CD14-positive monocyte (primary cell): ENCODE data around the gene CALB2. TPM values are rescaled to one million over a fixed set of nuclear protein-coding genes. Genes with fewer than 3 reads are reported as not detected.

Experiments used
- DNase-seq, 3 donors: peaks; one replicate each; pipeline ENCODE4 v3.0.0-alpha.2; 2011 to 2022
- H2AFZ ChIP-seq: 2 replicates; pipeline ENCODE4 v1.6.0; 2012; ENCODE audit warnings: mild to moderate bottlenecking, low read depth, low read length, inconsistent platforms; ENCODE audit not compliant: insufficient read depth, poor library complexity, severe bottlenecking
- H3K27ac ChIP-seq, 2 donors: 1 replicate in 1 of 2; 2 replicates in 1 of 2; pipeline ENCODE4 v1.5.1; 2012 to 2013; ENCODE audit warnings: low read length in 2 of 2, control low read depth in 1 of 2, inconsistent platforms in 1 of 2, low read depth in 1 of 2, mild to moderate bottlenecking in 1 of 2
- H3K27me3 ChIP-seq, 2 donors: one replicate each; pipeline versions ENCODE4 v1.6.0 to v1.6.1; 2011 to 2013; ENCODE audit warnings: low read length in 2 of 2; ENCODE audit not compliant: control insufficient read depth in 2 of 2, insufficient read depth in 2 of 2
- H3K36me3 ChIP-seq, 2 donors: replicated peaks in 1 of 2; 1 replicate in 1 of 2; 2 replicates in 1 of 2; pipeline versions ENCODE4 v1.5.1 to v1.6.1; 2012 to 2013; ENCODE audit warnings: low read length in 2 of 2, control low read depth in 1 of 2, inconsistent platforms in 1 of 2, mild to moderate bottlenecking in 1 of 2; ENCODE audit not compliant: insufficient read depth in 2 of 2, control insufficient read depth in 1 of 2
- H3K4me1 ChIP-seq, 2 donors: 1 replicate in 1 of 2; 2 replicates in 1 of 2; pipeline versions ENCODE4 v1.5.1 to v1.6.1; 2012 to 2013; ENCODE audit warnings: low read length in 2 of 2, control low read depth in 1 of 2, inconsistent platforms in 1 of 2, mild to moderate bottlenecking in 1 of 2, moderate library complexity in 1 of 2; ENCODE audit not compliant: insufficient read depth in 2 of 2, control insufficient read depth in 1 of 2
- H3K4me2 ChIP-seq: replicated peaks from 2 replicates; pipeline ENCODE3; 2012; ENCODE audit warnings: low read length, moderate library complexity, mild to moderate bottlenecking; ENCODE audit not compliant: poor library complexity, severe bottlenecking; ENCODE audit errors: extremely low read depth
- H3K4me3 ChIP-seq, 3 experiments: fragments of 200-600 bp in 1 of 3; sonication (generic) in 1 of 3; replicated peaks in 1 of 3; 1 replicate in 2 of 3; 2 replicates in 1 of 3; pipeline ENCODE4 v1.5.1; 2011 to 2013; ENCODE audit warnings: low read length in 3 of 3, mild to moderate bottlenecking in 3 of 3, control low read depth in 2 of 3, low read depth in 2 of 3, inconsistent platforms in 1 of 3, moderate library complexity in 1 of 3
- H3K79me2 ChIP-seq: 2 replicates; pipeline ENCODE4 v1.6.0; 2012; ENCODE audit warnings: mild to moderate bottlenecking, control low read depth, inconsistent platforms, low read length, moderate library complexity; ENCODE audit not compliant: insufficient read depth
- H3K9ac ChIP-seq: 2 replicates; pipeline ENCODE4 v1.6.0; 2017; ENCODE audit warnings: low read length, mild to moderate bottlenecking; ENCODE audit not compliant: insufficient read depth, poor library complexity, severe bottlenecking
- H3K9me3 ChIP-seq, 2 donors: replicated peaks in 1 of 2; 1 replicate in 1 of 2; 2 replicates in 1 of 2; pipeline versions ENCODE4 v1.5.1 to v1.6.1; 2012 to 2013; ENCODE audit warnings: low read length in 2 of 2, control low read depth in 1 of 2; ENCODE audit not compliant: control insufficient read depth in 1 of 2, insufficient read depth in 1 of 2
- H4K20me1 ChIP-seq: 2 replicates; pipeline ENCODE4 v1.6.0; 2012; ENCODE audit warnings: mild to moderate bottlenecking, low read length, control low read depth, moderate library complexity; ENCODE audit not compliant: insufficient read depth
- H3K27ac Mint-ChIP-seq, 7 donors: one replicate each; pipeline ENCODE4 v1.8.0; 2020; ENCODE audit warnings: mild to moderate bottlenecking in 7 of 7, mixed read lengths in 7 of 7, moderate library complexity in 6 of 7, inconsistent platforms in 2 of 7
- H3K27me3 Mint-ChIP-seq, 3 donors: one replicate each; pipeline ENCODE4 v1.8.0; 2021 to 2022; ENCODE audit warnings: low read depth in 3 of 3, mild to moderate bottlenecking in 3 of 3, mixed read lengths in 3 of 3, moderate library complexity in 3 of 3, inconsistent platforms in 1 of 3
- H3K36me3 Mint-ChIP-seq, 2 donors: one replicate each; pipeline ENCODE4 v1.8.0; 2020; ENCODE audit warnings: mixed read lengths in 2 of 2, inconsistent platforms in 1 of 2, mild to moderate bottlenecking in 1 of 2
- H3K4me1 Mint-ChIP-seq: one replicate; pipeline ENCODE4 v1.8.0; 2020; ENCODE audit warnings: mild to moderate bottlenecking, mixed read lengths
- H3K4me3 Mint-ChIP-seq, 2 donors: one replicate each; pipeline ENCODE4 v1.8.0; 2020; ENCODE audit warnings: mild to moderate bottlenecking in 2 of 2, mixed read lengths in 2 of 2, moderate library complexity in 1 of 2
- H3K9me3 Mint-ChIP-seq, 7 donors: one replicate each; pipeline ENCODE4 v1.8.0; 2020 to 2022; ENCODE audit warnings: mixed read lengths in 7 of 7, mild to moderate bottlenecking in 6 of 7, moderate library complexity in 6 of 7, inconsistent platforms in 2 of 7
- WGBS: methylation state at CpG from one replicate; pipeline ENCODE4 v1.1.5; 2013; ENCODE audit warnings: missing lambda C conversion rate; ENCODE audit not compliant: insufficient coverage; 5-methylcytosine and 5-hydroxymethylcytosine counted together
- intact Hi-C, 2 donors: fragments of 100-400 bp; cut with micrococcal nuclease; formaldehyde crosslinking; loops; one replicate each; pipeline versions ENCODE4 v1.15.0 to v1.15.1; 2023
- polyA plus RNA-seq, 3 donors: library from polyadenylated mRNA; depleted of rRNA in 1 of 3; unstranded in 2 of 3; stranded (reverse) in 1 of 3; fragments of 300-500 nt in 2 of 3; fragments of >200 nt in 1 of 3; fragmentation: Illumina TruSeq in 2 of 3; gene quantifications; 1 replicate in 2 of 3; 2 replicates in 1 of 3; pipeline ENCODE4 v1.2.3, GENCODE V29; 2012 to 2021
- TF ChIP-seq, protein P1 (sequence below): fragments of 200-600 bp; IDR thresholded peaks from one replicate; pipeline ENCODE4 v1.8.0; 2022; ENCODE audit warnings: antibody characterized with exemption, mild to moderate bottlenecking

CALB2 gene
- polyA plus RNA-seq, 3 donors = not detected

DNA sequence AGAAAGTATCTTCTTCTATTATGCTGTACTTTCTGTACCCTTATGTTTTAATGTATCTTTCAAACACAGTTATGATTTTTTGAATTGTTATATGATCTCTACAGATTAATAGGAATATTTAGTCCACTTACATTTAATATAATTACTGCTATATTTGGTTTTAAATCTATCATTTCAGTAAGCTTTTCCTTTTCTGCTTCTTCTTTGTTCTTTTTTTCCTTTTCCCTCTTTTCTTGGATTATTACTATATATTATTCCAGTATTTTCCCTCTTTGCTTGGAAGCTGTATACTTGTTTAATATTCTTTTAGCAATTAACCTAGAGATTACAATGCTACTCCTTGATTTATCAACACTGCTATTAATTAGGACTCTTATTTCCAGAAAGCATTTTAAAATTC, 69.9 kb downstream of the CALB2 start:
- intact Hi-C loops = no loop called here
- no peak overlapping the region for H2AFZ ChIP-seq
- no peaks in the 10 kb centered on the region for H3K4me1 Mint-ChIP-seq
- no peak overlapping the region for H3K27ac Mint-ChIP-seq
- no peaks in the 10 kb centered on the region for H3K79me2 ChIP-seq
- H3K4me3 Mint-ChIP-seq = no peak overlapping the region
- peaks cover 17 to 27% of the 10 kb centered on the region in 2 donors for H3K27me3 ChIP-seq
- H3K4me1 ChIP-seq = no peaks in the 10 kb centered on the region
- no peaks in the 10 kb centered on the region for H3K9me3 ChIP-seq
- H3K27ac ChIP-seq = no peak overlapping the region
- H4K20me1 ChIP-seq = no peaks in the 10 kb centered on the region
- no peak overlapping the region for H3K9ac ChIP-seq
- no peaks in the 10 kb centered on the region for H3K36me3 ChIP-seq
- H3K4me3 ChIP-seq = no peak overlapping the region
- H3K4me2 ChIP-seq = no peak overlapping the region
- DNase-seq = no peak
- TF ChIP-seq, protein P1, sequence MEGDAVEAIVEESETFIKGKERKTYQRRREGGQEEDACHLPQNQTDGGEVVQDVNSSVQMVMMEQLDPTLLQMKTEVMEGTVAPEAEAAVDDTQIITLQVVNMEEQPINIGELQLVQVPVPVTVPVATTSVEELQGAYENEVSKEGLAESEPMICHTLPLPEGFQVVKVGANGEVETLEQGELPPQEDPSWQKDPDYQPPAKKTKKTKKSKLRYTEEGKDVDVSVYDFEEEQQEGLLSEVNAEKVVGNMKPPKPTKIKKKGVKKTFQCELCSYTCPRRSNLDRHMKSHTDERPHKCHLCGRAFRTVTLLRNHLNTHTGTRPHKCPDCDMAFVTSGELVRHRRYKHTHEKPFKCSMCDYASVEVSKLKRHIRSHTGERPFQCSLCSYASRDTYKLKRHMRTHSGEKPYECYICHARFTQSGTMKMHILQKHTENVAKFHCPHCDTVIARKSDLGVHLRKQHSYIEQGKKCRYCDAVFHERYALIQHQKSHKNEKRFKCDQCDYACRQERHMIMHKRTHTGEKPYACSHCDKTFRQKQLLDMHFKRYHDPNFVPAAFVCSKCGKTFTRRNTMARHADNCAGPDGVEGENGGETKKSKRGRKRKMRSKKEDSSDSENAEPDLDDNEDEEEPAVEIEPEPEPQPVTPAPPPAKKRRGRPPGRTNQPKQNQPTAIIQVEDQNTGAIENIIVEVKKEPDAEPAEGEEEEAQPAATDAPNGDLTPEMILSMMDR = no peak
- peaks cover 0 to 17% (median 10%) of the 10 kb centered on the region in 7 donors for H3K9me3 Mint-ChIP-seq
- peaks cover 35 to 45% (median 36%) of the 10 kb centered on the region in 3 donors for H3K27me3 Mint-ChIP-seq
- H3K36me3 Mint-ChIP-seq = no peaks in the 10 kb centered on the region

DNA sequence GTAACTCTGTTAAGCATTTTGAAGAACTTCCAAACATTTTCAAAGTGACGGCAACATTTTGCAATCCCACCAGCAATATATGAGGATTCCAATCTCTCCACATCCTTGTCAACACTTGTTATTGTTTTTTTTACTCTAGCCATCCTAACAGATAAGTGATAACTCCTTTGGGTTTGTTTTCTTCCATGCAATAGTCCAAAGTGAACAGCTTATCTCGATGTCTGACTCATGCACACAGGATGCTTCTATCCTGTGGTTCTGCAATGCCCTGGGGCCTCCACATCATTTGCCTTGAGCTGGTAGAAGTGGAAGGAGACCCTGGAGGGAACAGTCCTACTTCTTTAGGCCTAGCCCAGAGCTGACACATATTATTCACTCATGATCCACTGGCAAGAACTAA, 70.4 kb downstream of the CALB2 start:
- no peak overlapping the region for H3K4me3 Mint-ChIP-seq

More for the DNA sequence above, 70.4 kb downstream of the CALB2 start:
- Histone ChIP-seq H3K79me2 (no peaks in the 10 kb centered on the region), H3K9ac (no peak overlapping the region), H3K4me3 (no peak overlapping the region), H3K4me2 (no peak overlapping the region), H2AFZ (no peak overlapping the region), H4K20me1 (no peaks in the 10 kb centered on the region), H3K36me3 (no peaks in the 10 kb centered on the region), H3K27ac (no peak overlapping the region), H3K9me3 (no peaks in the 10 kb centered on the region), H3K4me1 (no peaks in the 10 kb centered on the region), H3K27me3 (peaks cover 17 to 27% of the 10 kb centered on the region in 2 donors)
- intact Hi-C loops = no loop called here
- Mint-ChIP-seq H3K36me3 (no peaks in the 10 kb centered on the region), H3K4me1 (no peaks in the 10 kb centered on the region), H3K27me3 (peaks cover 35 to 44% (median 36%) of the 10 kb centered on the region in 3 donors), H3K27ac (no peak overlapping the region), H3K9me3 (peaks cover 0 to 17% (median 10%) of the 10 kb centered on the region in 7 donors)
- DNase-seq = no peak
- TF ChIP-seq, protein P1 = no peak
- 100% methylated on average over 1 of the region's 2 CpGs for WGBS
